HepG2 (cell line): ENCODE data around the gene STRBP. TPM values are rescaled to one million over a fixed set of nuclear protein-coding genes. Genes with fewer than 3 reads are reported as not detected.

Source experiments
- ATAC-seq: fragments of 200-7000 bp; cut with Tn5 transposase; 3 replicates; pipeline ENCODE4 v1.9.1; 2020; ENCODE audit warnings: mild to moderate bottlenecking, moderate library complexity
- BruUV-seq: library from RNA; stranded (reverse); fragments of 400-500 nt; replicated peaks from 2 replicates; lab custom pipeline; 2021; lab: Mats Ljungman, UMichigan
- CTCF ChIA-PET: fragments of 300-600 bp; formaldehyde crosslinking; extraction: SDS; loops from one replicate; lab custom pipeline; 2021; ENCODE audit warnings: low total read pairs, inconsistent platforms, low intra/inter-chr PET ratio; lab: Yijun Ruan, JAX
- POLR2A ChIA-PET: fragments of 350-600 bp; sonication (Branson Sonifier 250); formaldehyde crosslinking; loops from one replicate; lab custom pipeline; 2020; ENCODE audit warnings: antibody characterized with exemption, inconsistent platforms; lab: Yijun Ruan, JAX
- DNase-seq: peaks from one replicate; pipeline ENCODE4 v3.0.0-alpha.2; 2015; ENCODE audit warnings: low spot score
- FAIRE-seq: peaks from 3 replicates; lab custom pipeline; 2011; peaks lifted over from hg19 to GRCh38; lab: Jason Lieb, UNC
- H2AFZ ChIP-seq: one replicate; pipeline ENCODE4 v1.6.1; 2011; ENCODE audit warnings: low read length, inconsistent platforms
- H3K27ac ChIP-seq: fragments of 300-600 bp; 3 replicates; pipeline ENCODE4 v1.8.0; 2011; ENCODE audit warnings: mixed run types, mild to moderate bottlenecking, mixed read lengths, low read length, inconsistent platforms; ENCODE audit not compliant: insufficient read depth; ENCODE audit errors: extremely low read length
- H3K27me3 ChIP-seq, 2 experiments: fragments of 200-600 bp in 1 of 2; 2 replicates in 1 of 2; 3 replicates in 1 of 2; pipeline versions ENCODE4 v1.6.0 to v1.8.0; 2011; ENCODE audit warnings: low read length in 2 of 2, mild to moderate bottlenecking in 2 of 2, moderate library complexity in 2 of 2, inconsistent platforms in 1 of 2; ENCODE audit not compliant: insufficient read depth in 2 of 2, control insufficient read depth in 1 of 2
- H3K36me3 ChIP-seq, 2 experiments: fragments of 200-600 bp in 1 of 2; replicated peaks in 1 of 2; 2 replicates in 1 of 2; 3 replicates in 1 of 2; pipeline versions ENCODE4 v1.5.1 to v1.8.0; 2011; ENCODE audit warnings: low read length in 2 of 2, inconsistent platforms in 1 of 2; ENCODE audit not compliant: insufficient read depth in 2 of 2, control insufficient read depth in 1 of 2
- H3K4me1 ChIP-seq: 2 replicates; pipeline ENCODE4 v1.5.1; 2012; ENCODE audit warnings: low read length, inconsistent platforms; ENCODE audit not compliant: insufficient read depth
- H3K4me2 ChIP-seq: 2 replicates; pipeline ENCODE4 v1.6.0; 2011; ENCODE audit warnings: low read depth, low read length, inconsistent platforms
- H3K4me3 ChIP-seq, 3 experiments: fragments of 200-600 bp in 1 of 3; sonication (generic), shearing (Covaris generic) in 1 of 3; replicated peaks in 1 of 3; 2 replicates each; pipeline ENCODE4 v1.5.1; 2011 to 2016; ENCODE audit warnings: low read length in 3 of 3, inconsistent platforms in 2 of 3, low read depth in 2 of 3, mild to moderate bottlenecking in 2 of 3, control low read depth in 1 of 3, mixed read lengths in 1 of 3; ENCODE audit not compliant: insufficient read depth in 1 of 3
- H3K79me2 ChIP-seq: one replicate; pipeline ENCODE4 v1.6.1; 2011; ENCODE audit warnings: low read length, inconsistent platforms; ENCODE audit not compliant: insufficient read depth
- H3K9ac ChIP-seq: 2 replicates; pipeline ENCODE4 v1.6.0; 2011; ENCODE audit warnings: mild to moderate bottlenecking, low read depth, low read length, inconsistent platforms; ENCODE audit not compliant: insufficient read depth
- H3K9me3 ChIP-seq: 2 replicates; pipeline ENCODE4 v1.5.1; 2012; ENCODE audit warnings: mild to moderate bottlenecking, low read length
- H4K20me1 ChIP-seq: 2 replicates; pipeline ENCODE4 v1.6.0; 2011; ENCODE audit warnings: inconsistent platforms, mild to moderate bottlenecking, low read length, moderate library complexity; ENCODE audit not compliant: insufficient read depth
- FOSL2 ChIP-seq: sonication (generic); formaldehyde crosslinking; IDR thresholded peaks from 2 replicates; pipeline ENCODE4 v1.4.0; 2020; ENCODE audit warnings: missing genetic modification reagents
- FOXA1 ChIP-seq, 2 experiments: fragments of 450-650 bp in 1 of 2; sonication (generic) in 1 of 2; formaldehyde crosslinking in 1 of 2; IDR thresholded peaks; 2 replicates each; pipeline versions ENCODE4 v1.4.0 to v1.6.1; 2016 to 2020; ENCODE audit warnings: missing genetic modification reagents in 1 of 2
- FOXP1 ChIP-seq, 2 experiments: fragments of 450-650 bp in 1 of 2; IDR thresholded peaks; 2 replicates each; pipeline ENCODE4 v1.6.1; 2017 to 2018; ENCODE audit warnings: antibody characterized with exemption in 1 of 2
- KLF12 ChIP-seq: sonication (generic); formaldehyde crosslinking; IDR thresholded peaks from 2 replicates; pipeline ENCODE4 v1.4.0; 2020; ENCODE audit warnings: missing genetic modification reagents, borderline replicate concordance
- MTF2 ChIP-seq: sonication (generic); formaldehyde crosslinking; IDR thresholded peaks from 2 replicates; pipeline ENCODE4 v1.5.0; 2020; ENCODE audit warnings: missing genetic modification reagents, borderline replicate concordance
- PCBP1 ChIP-seq: fragments of 200-400 bp; formaldehyde crosslinking; IDR thresholded peaks from 2 replicates; pipeline ENCODE4 v1.6.1; 2017; ENCODE audit warnings: mild to moderate bottlenecking, low read depth, low read length, borderline replicate concordance
- RARA ChIP-seq: IDR thresholded peaks from 2 replicates; pipeline ENCODE4 v1.6.1; 2016; ENCODE audit warnings: missing genetic modification reagents, missing compliant biosample characterization
- SNAI1 ChIP-seq: sonication (generic); formaldehyde crosslinking; IDR thresholded peaks from 2 replicates; pipeline ENCODE4 v1.5.0; 2020; ENCODE audit warnings: mild to moderate bottlenecking, missing genetic modification reagents, borderline replicate concordance
- SOX6 ChIP-seq, 2 experiments: fragments of 450-650 bp in 1 of 2; sonication (generic) in 1 of 2; formaldehyde crosslinking in 1 of 2; IDR thresholded peaks; 2 replicates each; pipeline versions ENCODE4 v1.4.0 to v1.6.1; 2017 to 2020; ENCODE audit warnings: antibody characterized with exemption in 1 of 2, mild to moderate bottlenecking in 1 of 2, missing genetic modification reagents in 1 of 2
- SP140L ChIP-seq: sonication (generic); formaldehyde crosslinking; IDR thresholded peaks from 2 replicates; pipeline ENCODE4 v1.4.0; 2020; ENCODE audit warnings: missing genetic modification reagents, borderline replicate concordance
- SP5 ChIP-seq: IDR thresholded peaks from 2 replicates; pipeline ENCODE4 v1.6.1; 2016; ENCODE audit warnings: low read depth, borderline replicate concordance
- ZBTB7A ChIP-seq: sonication (generic); formaldehyde crosslinking; IDR thresholded peaks from 2 replicates; pipeline ENCODE4 v1.8.0; 2022; ENCODE audit warnings: mild to moderate bottlenecking, missing genetic modification reagents
- ZNF256 ChIP-seq: sonication (generic); formaldehyde crosslinking; conservative IDR thresholded peaks from 2 replicates; pipeline ENCODE4 v1.4.0; 2020; ENCODE audit warnings: missing genetic modification reagents
- ZNF556 ChIP-seq: sonication (generic); formaldehyde crosslinking; IDR thresholded peaks from 2 replicates; pipeline ENCODE4 v1.4.0; 2020; ENCODE audit warnings: mild to moderate bottlenecking, missing genetic modification reagents, borderline replicate concordance
- ZNF567 ChIP-seq: sonication (generic); formaldehyde crosslinking; IDR thresholded peaks from 2 replicates; pipeline ENCODE4 v1.8.1; 2023; ENCODE audit warnings: mild to moderate bottlenecking, missing genetic modification reagents, borderline replicate concordance
- ZNF749 ChIP-seq: sonication (generic); formaldehyde crosslinking; IDR thresholded peaks from 2 replicates; pipeline ENCODE4 v1.8.0; 2022; ENCODE audit warnings: mild to moderate bottlenecking, missing genetic modification reagents, moderate library complexity, borderline replicate concordance
- ZNF772 ChIP-seq: sonication (generic); formaldehyde crosslinking; IDR thresholded peaks from 2 replicates; pipeline ENCODE4 v1.5.0; 2020; ENCODE audit warnings: mild to moderate bottlenecking, missing genetic modification reagents
- ZNF83 ChIP-seq: sonication (generic); formaldehyde crosslinking; IDR thresholded peaks from 2 replicates; pipeline ENCODE4 v1.4.0; 2020; ENCODE audit warnings: missing genetic modification reagents, mild to moderate bottlenecking, borderline replicate concordance
- WGBS: methylation state at CpG from one replicate; pipeline ENCODE4 v1.1.6; 2017; ENCODE audit warnings: low lambda C conversion rate; 5-methylcytosine and 5-hydroxymethylcytosine counted together
- in situ Hi-C: cut with HindIII; loops from 2 replicates; pipeline ENCODE4 v1.10.0; 2017; ENCODE audit warnings: low pct_unique_long_range_greater_than_20kb; ENCODE audit not compliant: extremely low pct_ligation_motif_present
- intact Hi-C: fragments of 100-400 bp; cut with micrococcal nuclease; formaldehyde crosslinking; loops from one replicate; pipeline ENCODE4 v1.10.0; 2022; ENCODE audit not compliant: unreplicated experiment
- polyA plus RNA-seq, 8 experiments: library from polyadenylated mRNA; depleted of rRNA in 3 of 8; stranded (reverse) in 7 of 8; unstranded in 1 of 8; fragments of >200 nt; fragmentation: Illumina TruSeq in 4 of 8; extraction: Trizol in 4 of 8; gene quantifications; 2 replicates each; pipeline versions ENCODE4 v1.2.1 to v1.2.3, GENCODE V29; 2011 to 2016; ENCODE audit warnings: low read depth in 4 of 8, missing spikeins in 1 of 8, mixed read lengths in 1 of 8; ENCODE audit not compliant: insufficient read depth in 1 of 8
- total RNA-seq, 5 experiments: library from RNA; depleted of rRNA; stranded (reverse); fragments of >200 nt; fragmentation: Illumina TruSeq; extraction: Trizol; gene quantifications; 2 replicates each; pipeline ENCODE4 v1.2.3, GENCODE V29; 2016; ENCODE audit warnings: low read depth in 1 of 5
- TF ChIP-seq, protein P1 (sequence below): sonication (generic); formaldehyde crosslinking; IDR thresholded peaks from 2 replicates; pipeline ENCODE4 v1.4.0; 2020; ENCODE audit warnings: mild to moderate bottlenecking, missing genetic modification reagents, borderline replicate concordance
- TF ChIP-seq, protein P2 (sequence below): sonication (generic); formaldehyde crosslinking; IDR thresholded peaks from 2 replicates; pipeline ENCODE4 v1.5.0; 2020; ENCODE audit warnings: missing genetic modification reagents, mild to moderate bottlenecking, borderline replicate concordance

STRBP gene
- total and polyA plus RNA-seq, 2 of the 13 experiments (the other 11 are each of a cell fraction or from before 2014, with no cell fraction given) = 14.5 to 38.5 TPM

DNA sequence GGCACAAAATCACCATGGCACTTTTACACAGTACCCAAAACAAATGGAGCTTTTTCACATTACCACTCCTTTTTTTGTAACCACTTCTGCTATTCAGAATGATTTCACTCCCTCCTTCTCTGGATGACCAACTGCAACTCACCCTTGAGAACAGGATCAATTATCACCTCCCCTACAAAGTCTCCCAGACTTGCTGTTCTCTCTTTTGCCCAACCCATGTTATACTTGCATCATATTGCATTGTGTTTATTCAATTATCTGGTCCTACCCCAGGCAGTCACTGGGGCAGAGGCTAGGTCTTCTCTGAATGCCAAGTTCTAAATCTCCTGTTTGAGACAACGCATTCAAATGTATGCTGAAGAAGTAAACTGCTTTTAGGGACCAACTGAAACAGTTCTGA is 139.0 kb downstream of the STRBP start:
- POLR2A ChIA-PET = no interaction called here
- Histone ChIP-seq H3K9me3 (no peaks in the 10 kb centered on the region), H3K4me2 (no peak overlapping the region)
- no peak for TF ChIP-seq SNAI1 (CRISPR knock-in tag)
- TF ChIP-seq, protein P1, sequence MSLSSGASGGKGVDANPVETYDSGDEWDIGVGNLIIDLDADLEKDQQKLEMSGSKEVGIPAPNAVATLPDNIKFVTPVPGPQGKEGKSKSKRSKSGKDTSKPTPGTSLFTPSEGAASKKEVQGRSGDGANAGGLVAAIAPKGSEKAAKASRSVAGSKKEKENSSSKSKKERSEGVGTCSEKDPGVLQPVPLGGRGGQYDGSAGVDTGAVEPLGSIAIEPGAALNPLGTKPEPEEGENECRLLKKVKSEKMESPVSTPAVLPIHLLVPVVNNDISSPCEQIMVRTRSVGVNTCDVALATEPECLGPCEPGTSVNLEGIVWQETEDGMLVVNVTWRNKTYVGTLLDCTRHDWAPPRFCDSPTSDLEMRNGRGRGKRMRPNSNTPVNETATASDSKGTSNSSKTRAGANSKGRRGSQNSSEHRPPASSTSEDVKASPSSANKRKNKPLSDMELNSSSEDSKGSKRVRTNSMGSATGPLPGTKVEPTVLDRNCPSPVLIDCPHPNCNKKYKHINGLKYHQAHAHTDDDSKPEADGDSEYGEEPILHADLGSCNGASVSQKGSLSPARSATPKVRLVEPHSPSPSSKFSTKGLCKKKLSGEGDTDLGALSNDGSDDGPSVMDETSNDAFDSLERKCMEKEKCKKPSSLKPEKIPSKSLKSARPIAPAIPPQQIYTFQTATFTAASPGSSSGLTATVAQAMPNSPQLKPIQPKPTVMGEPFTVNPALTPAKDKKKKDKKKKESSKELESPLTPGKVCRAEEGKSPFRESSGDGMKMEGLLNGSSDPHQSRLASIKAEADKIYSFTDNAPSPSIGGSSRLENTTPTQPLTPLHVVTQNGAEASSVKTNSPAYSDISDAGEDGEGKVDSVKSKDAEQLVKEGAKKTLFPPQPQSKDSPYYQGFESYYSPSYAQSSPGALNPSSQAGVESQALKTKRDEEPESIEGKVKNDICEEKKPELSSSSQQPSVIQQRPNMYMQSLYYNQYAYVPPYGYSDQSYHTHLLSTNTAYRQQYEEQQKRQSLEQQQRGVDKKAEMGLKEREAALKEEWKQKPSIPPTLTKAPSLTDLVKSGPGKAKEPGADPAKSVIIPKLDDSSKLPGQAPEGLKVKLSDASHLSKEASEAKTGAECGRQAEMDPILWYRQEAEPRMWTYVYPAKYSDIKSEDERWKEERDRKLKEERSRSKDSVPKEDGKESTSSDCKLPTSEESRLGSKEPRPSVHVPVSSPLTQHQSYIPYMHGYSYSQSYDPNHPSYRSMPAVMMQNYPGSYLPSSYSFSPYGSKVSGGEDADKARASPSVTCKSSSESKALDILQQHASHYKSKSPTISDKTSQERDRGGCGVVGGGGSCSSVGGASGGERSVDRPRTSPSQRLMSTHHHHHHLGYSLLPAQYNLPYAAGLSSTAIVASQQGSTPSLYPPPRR (CRISPR knock-in tag) = no peak
- TF ChIP-seq SP5 (CRISPR knock-in tag) = no peak
- no peak for TF ChIP-seq ZBTB7A (CRISPR knock-in tag)
- no peak for TF ChIP-seq ZNF567 (CRISPR knock-in tag)
- TF ChIP-seq ZNF556 (CRISPR knock-in tag) = no peak
- TF ChIP-seq ZNF749 (CRISPR knock-in tag) = no peak
- no peak for TF ChIP-seq PCBP1
- no peak for TF ChIP-seq KLF12 (CRISPR knock-in tag)
- no peak for TF ChIP-seq ZNF256 (CRISPR knock-in tag)
- TF ChIP-seq, protein P2, sequence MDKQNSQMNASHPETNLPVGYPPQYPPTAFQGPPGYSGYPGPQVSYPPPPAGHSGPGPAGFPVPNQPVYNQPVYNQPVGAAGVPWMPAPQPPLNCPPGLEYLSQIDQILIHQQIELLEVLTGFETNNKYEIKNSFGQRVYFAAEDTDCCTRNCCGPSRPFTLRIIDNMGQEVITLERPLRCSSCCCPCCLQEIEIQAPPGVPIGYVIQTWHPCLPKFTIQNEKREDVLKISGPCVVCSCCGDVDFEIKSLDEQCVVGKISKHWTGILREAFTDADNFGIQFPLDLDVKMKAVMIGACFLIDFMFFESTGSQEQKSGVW (CRISPR knock-in tag) = no peak
- TF ChIP-seq SP140L (CRISPR knock-in tag) = no peak
- TF ChIP-seq MTF2 (CRISPR knock-in tag) = no peak
- TF ChIP-seq FOXP1 (IDR thresholded peaks at IDR 0.05) = no peak
- TF ChIP-seq FOXP1 (CRISPR knock-in tag; IDR thresholded peaks at IDR 0.05) = no peak
- no peak for TF ChIP-seq FOXA1 (IDR thresholded peaks at IDR 0.05)
- TF ChIP-seq FOXA1 (CRISPR knock-in tag; IDR thresholded peaks at IDR 0.05) = no peak
- TF ChIP-seq SOX6 (IDR thresholded peaks at IDR 0.05) = no peak
- no peak for TF ChIP-seq SOX6 (CRISPR knock-in tag; IDR thresholded peaks at IDR 0.05)
- no peak for TF ChIP-seq ZNF772 (CRISPR knock-in tag)
- no peak for TF ChIP-seq ZNF83 (CRISPR knock-in tag)
- no peak for TF ChIP-seq FOSL2
- TF ChIP-seq RARA (CRISPR knock-in tag) = no peak
- TF ChIP-seq, all 625 proteins: peak for 0
- CTCF ChIA-PET = no interaction called here
- intact Hi-C loops = no loop called here
- in situ Hi-C loops = no loop called here
- Histone ChIP-seq H4K20me1 (no peaks in the 10 kb centered on the region), H3K9ac (no peak overlapping the region), H2AFZ (no peak overlapping the region), H3K27me3 (no peaks in the 10 kb centered on the region), H3K4me3 (no peak overlapping the region), H3K36me3 (peaks cover 5 to 6% of the 10 kb centered on the region in 2 experiments; a peak in 4 of 5 replicates), H3K4me1 (peaks cover 43% of the 10 kb centered on the region), H3K27ac (no peak overlapping the region), H3K79me2 (no peaks in the 10 kb centered on the region)
- ATAC-seq (no peak), FAIRE-seq (no peak), DNase-seq (no peak)
- WGBS = 100% methylated on average over 1 of the region's 1 CpG
- no TSS peak for BruUV-seq
